IMR-90 (cell line): ENCODE results near the gene ALDH5A1. TPM values are rescaled to one million over a fixed set of nuclear protein-coding genes. Genes with fewer than 3 reads are reported as not detected.

Source experiments
- ATAC-seq: fragments of 200-7000 bp; cut with Tn5 transposase; 2 replicates; pipeline ENCODE4 v1.9.1; 2020; ENCODE audit warnings: low read depth, mild to moderate bottlenecking, moderate library complexity
- BruUV-seq: library from RNA; stranded (reverse); fragments of 400-500 nt; replicated peaks from 2 replicates; lab custom pipeline; 2021; lab: Mats Ljungman, UMichigan
- CTCF ChIA-PET: fragments of 300-600 bp; formaldehyde crosslinking; extraction: SDS; loops from one replicate; lab custom pipeline; 2021; ENCODE audit warnings: antibody characterized with exemption; lab: Yijun Ruan, JAX
- POLR2A ChIA-PET: fragments of 300-600 bp; sonication (Branson Sonifier 250); formaldehyde crosslinking; loops from one replicate; lab custom pipeline; 2022; ENCODE audit warnings: antibody characterized with exemption; ENCODE audit not compliant: unreplicated experiment; lab: Charles Lee
- DNase-seq: peaks from one replicate; pipeline ENCODE4 v3.0.0; 2013
- H2AFZ ChIP-seq: replicated peaks from 2 replicates; pipeline ENCODE3; 2013; ENCODE audit warnings: low read length, mild to moderate bottlenecking; ENCODE audit not compliant: poor library complexity
- H2AK5ac ChIP-seq: 2 replicates; pipeline ENCODE4 v1.6.1; 2013; ENCODE audit warnings: low read depth, low read length, inconsistent platforms
- H2AK9ac ChIP-seq: replicated peaks from 2 replicates; pipeline ENCODE3; 2013; ENCODE audit warnings: mild to moderate bottlenecking, low read depth, low read length, moderate library complexity; ENCODE audit not compliant: poor library complexity
- H2BK120ac ChIP-seq: 2 replicates; pipeline ENCODE4 v1.6.1; 2013; ENCODE audit warnings: low read depth, low read length, inconsistent platforms
- H2BK15ac ChIP-seq: 3 replicates; pipeline ENCODE4 v1.6.1; 2013; ENCODE audit warnings: low read depth, low read length, inconsistent platforms
- H2BK20ac ChIP-seq: 2 replicates; pipeline ENCODE4 v1.6.1; 2013; ENCODE audit warnings: low read depth, mild to moderate bottlenecking, inconsistent platforms, low read length, moderate library complexity
- H2BK5ac ChIP-seq: 2 replicates; pipeline ENCODE4 v1.6.1; 2013; ENCODE audit warnings: mild to moderate bottlenecking, low read depth, low read length, inconsistent platforms; ENCODE audit not compliant: poor library complexity, severe bottlenecking
- H3K14ac ChIP-seq: replicated peaks from 2 replicates; pipeline ENCODE4 v1.6.1; 2013; ENCODE audit warnings: low read depth, low read length, inconsistent platforms
- H3K18ac ChIP-seq: 2 replicates; pipeline ENCODE4 v1.6.1; 2013; ENCODE audit warnings: low read depth, low read length, control low read depth
- H3K23ac ChIP-seq: 2 replicates; pipeline ENCODE4 v1.6.1; 2013; ENCODE audit warnings: low read depth, low read length, inconsistent platforms
- H3K27ac ChIP-seq: 2 replicates; pipeline ENCODE4 v1.5.1; 2013; ENCODE audit warnings: mild to moderate bottlenecking, control low read depth, low read length; ENCODE audit not compliant: insufficient read depth
- H3K27me3 ChIP-seq: 2 replicates; pipeline ENCODE4 v1.6.1; 2013; ENCODE audit warnings: low read length; ENCODE audit not compliant: control insufficient read depth, insufficient read depth
- H3K36me3 ChIP-seq: 2 replicates; pipeline ENCODE4 v1.6.1; 2013; ENCODE audit warnings: low read length, mixed read lengths; ENCODE audit not compliant: control insufficient read depth, insufficient read depth
- H3K4ac ChIP-seq: 2 replicates; pipeline ENCODE4 v1.6.1; 2013; ENCODE audit warnings: low read depth, low read length, inconsistent platforms
- H3K4me1 ChIP-seq: 2 replicates; pipeline ENCODE4 v1.6.1; 2013; ENCODE audit warnings: low read length, mixed read lengths; ENCODE audit not compliant: control insufficient read depth, insufficient read depth
- H3K4me2 ChIP-seq: 2 replicates; pipeline ENCODE4 v1.6.1; 2013; ENCODE audit warnings: low read depth, mild to moderate bottlenecking, control low read depth, low read length, moderate library complexity
- H3K4me3 ChIP-seq: 2 replicates; pipeline ENCODE4 v1.5.1; 2013; ENCODE audit warnings: low read depth, mild to moderate bottlenecking, control low read depth, low read length, moderate library complexity; ENCODE audit not compliant: insufficient read depth
- H3K56ac ChIP-seq: 2 replicates; pipeline ENCODE4 v1.6.1; 2013; ENCODE audit warnings: low read length, inconsistent platforms; ENCODE audit not compliant: insufficient read depth; ENCODE audit errors: extremely low read depth
- H3K79me1 ChIP-seq, 2 experiments: 2 replicates each; pipeline ENCODE4 v1.6.1; 2013; ENCODE audit warnings: low read length in 2 of 2, inconsistent platforms in 1 of 2, low read depth in 1 of 2
- H3K9ac ChIP-seq: 2 replicates; pipeline ENCODE4 v1.6.1; 2013; ENCODE audit warnings: low read depth, low read length, control low read depth
- H3K9me1 ChIP-seq: 2 replicates; pipeline ENCODE4 v1.6.1; 2013; ENCODE audit warnings: low read length, inconsistent platforms; ENCODE audit not compliant: insufficient read depth
- H3K9me3 ChIP-seq: 2 replicates; pipeline ENCODE4 v1.6.1; 2013; ENCODE audit warnings: low read length; ENCODE audit not compliant: control insufficient read depth, insufficient read depth
- H4K20me1 ChIP-seq: 2 replicates; pipeline ENCODE4 v1.6.1; 2013; ENCODE audit warnings: low read length, inconsistent platforms; ENCODE audit not compliant: insufficient read depth
- H4K5ac ChIP-seq: 2 replicates; pipeline ENCODE4 v1.6.1; 2013; ENCODE audit warnings: mild to moderate bottlenecking, low read depth, low read length, control low read depth
- H4K8ac ChIP-seq, 2 experiments: 2 replicates each; pipeline ENCODE4 v1.6.1; 2013; ENCODE audit warnings: low read depth in 2 of 2, low read length in 2 of 2, control low read depth in 1 of 2, inconsistent platforms in 1 of 2
- H4K91ac ChIP-seq: 2 replicates; pipeline ENCODE4 v1.6.1; 2013; ENCODE audit warnings: low read depth, low read length, inconsistent platforms; ENCODE audit not compliant: insufficient read depth
- FOS ChIP-seq: fragments of 150-350 bp; IDR thresholded peaks from 2 replicates; pipeline ENCODE4 v1.6.1; 2016; ENCODE audit warnings: low read depth, low read length
- MAFK ChIP-seq: IDR thresholded peaks from 2 replicates; pipeline ENCODE4 v1.6.1; 2012; ENCODE audit warnings: low read depth, low read length, improper control_type of control experiment
- NFE2L2 ChIP-seq: fragments of 150-350 bp; IDR thresholded peaks from 2 replicates; pipeline ENCODE4 v1.6.1; 2016; ENCODE audit warnings: low read depth, mild to moderate bottlenecking, low read length
- POLR2A ChIP-seq: IDR thresholded peaks from 2 replicates; pipeline ENCODE4 v1.6.1; 2012; ENCODE audit warnings: mild to moderate bottlenecking, low read depth, low read length
- RCOR1 ChIP-seq: IDR thresholded peaks from 2 replicates; pipeline ENCODE4 v1.6.1; 2012; ENCODE audit warnings: mild to moderate bottlenecking, low read length, improper control_type of control experiment; ENCODE audit not compliant: insufficient replicate concordance
- SMC3 ChIP-seq: fragments of 150-350 bp; IDR thresholded peaks from 2 replicates; pipeline ENCODE4 v1.6.1; 2016; ENCODE audit warnings: low read depth, mild to moderate bottlenecking, antibody characterized with exemption, low read length, moderate library complexity
- USF2 ChIP-seq: fragments of 150-350 bp; IDR thresholded peaks from 2 replicates; pipeline ENCODE4 v1.6.1; 2017; ENCODE audit warnings: mild to moderate bottlenecking, antibody characterized with exemption, low read length, low read depth
- WGBS, 2 experiments: methylation state at CpG; one replicate each; pipeline versions ENCODE4 v1.1.5 to v1.1.7; 2013; ENCODE audit warnings: missing lambda C conversion rate in 2 of 2; ENCODE audit not compliant: insufficient read length in 1 of 2; ENCODE audit errors: extremely low coverage in 2 of 2; 5-methylcytosine and 5-hydroxymethylcytosine counted together
- dilution Hi-C: fragments of 300-500 bp; cut with HindIII; formaldehyde crosslinking; loops from one replicate; pipeline ENCODE4 v1.14.3; 2018; ENCODE audit warnings: low sequenced_read_pairs; ENCODE audit not compliant: unreplicated experiment
- in situ Hi-C: fragments of 300-500 bp; cut with MboI; formaldehyde crosslinking; loops from 3 replicates; pipeline ENCODE4 v1.14.3; 2019; ENCODE audit warnings: low sequenced_read_pairs, inconsistent platforms, mixed read lengths
- intact Hi-C: fragments of 100-400 bp; cut with micrococcal nuclease; formaldehyde crosslinking; loops from 2 replicates; pipeline ENCODE4 v1.10.0; 2022
- polyA plus RNA-seq, 3 experiments: library from polyadenylated mRNA; depleted of rRNA; stranded (reverse); fragments of >200 nt; gene quantifications; 2 replicates each; pipeline ENCODE4 v1.2.3, GENCODE V29; 2012; ENCODE audit warnings: low replicate concordance in 1 of 3
- total RNA-seq: library from RNA; depleted of rRNA; stranded (reverse); fragments of >200 nt; gene quantifications from 2 replicates; pipeline ENCODE4 v1.2.3, GENCODE V29; 2012

ALDH5A1 gene
- total and polyA plus RNA-seq, 2 of the 4 experiments (the other 2 are of a cell fraction), result 0.36 to 0.48 TPM

GRCh38 chr6:24490948-24491347 is 3.8 kb upstream of the ALDH5A1 start:
- no peaks in the 10 kb centered on the region for H3K36me3 ChIP-seq
- no peak overlapping the region for H3K23ac ChIP-seq
- DNase-seq (no peak), ATAC-seq (no peak)
- TF ChIP-seq POLR2A (no peak), NFE2L2 (no peak), FOS (no peak), MAFK (no peak), RCOR1 (no peak), USF2 (no peak), SMC3 (no peak)
- peaks cover 5% of the 10 kb centered on the region for H3K4me1 ChIP-seq
- no peak overlapping the region for H3K4me3 ChIP-seq
- no peak overlapping the region for H2AK9ac ChIP-seq
- no peak overlapping the region for H2AK5ac ChIP-seq
- no peak overlapping the region for H3K27ac ChIP-seq
- no peak overlapping the region for H3K4me2 ChIP-seq
- H3K27me3 ChIP-seq, result peaks cover 10% of the 10 kb centered on the region
- no peak overlapping the region for H3K14ac ChIP-seq
- dilution Hi-C loops, result no loop called here
- intact Hi-C loops, result no loop called here
- H3K9ac ChIP-seq, result no peak overlapping the region
- H4K20me1 ChIP-seq, result no peaks in the 10 kb centered on the region
- ChIA-PET CTCF (no interaction called here), POLR2A (no interaction called here)
- in situ Hi-C loops, result no loop called here
- H3K79me1 ChIP-seq, result no peaks in the 10 kb centered on the region
- H2BK15ac ChIP-seq, result no peak overlapping the region
- no peak overlapping the region for H2BK5ac ChIP-seq
- WGBS, 2 experiments, result no CpG with 5 or more reads among the region's 4 CpGs
- H2BK20ac ChIP-seq, result no peak overlapping the region
- H3K9me1 ChIP-seq, result no peaks in the 10 kb centered on the region
- H4K8ac ChIP-seq, result no peak overlapping the region
- H3K4ac ChIP-seq, result no peak overlapping the region
- no peak overlapping the region for H2AFZ ChIP-seq
- H4K5ac ChIP-seq, result no peak overlapping the region
- no TSS peak for BruUV-seq
- H4K91ac ChIP-seq, result no peak overlapping the region
- H3K56ac ChIP-seq, result no peak overlapping the region
- H2BK120ac ChIP-seq, result no peak overlapping the region
- no peak overlapping the region for H3K18ac ChIP-seq
- H3K9me3 ChIP-seq, result no peaks in the 10 kb centered on the region
